HG03159 (cell line): ENCODE data around the gene PSG5.
"Not testable (repeated sequence)": the region's sequence is repeated elsewhere in the genome, so short reads cannot be mapped to it uniquely, and the experiment has no call there.

Experiments
- ATAC-seq: cut with Tn5 transposase; IDR thresholded peaks from one replicate; pipeline ENCODE4 v1.9.1; 2021; ENCODE audit warnings: mild to moderate bottlenecking, moderate library complexity; ENCODE audit not compliant: unreplicated experiment

PSG5 gene

GRCh38 chr19:43186311-43186935 lies at the start of gene PSG5:
Gene PSG5, minus strand, starts transcription at chr19:43186536. Its CDS starts 131 bp downstream, at chr19:43186405.
- not testable (repeated sequence) for ATAC-seq

GRCh38 chr19:43235686-43236085 lies 49.4 kb upstream of the PSG5 start:
- ATAC-seq = not testable (repeated sequence)

- no peak for ATAC-seq
Observed at GRCh38 chr19:43229315-43229714, 43.0 kb upstream of the PSG5 start.

- not testable (repeated sequence) for ATAC-seq
Observed at GRCh38 chr19:43228730-43229129, 42.4 kb upstream of the PSG5 start.

- ATAC-seq = not testable (repeated sequence)
Observed at GRCh38 chr19:43226986-43227385, 40.6 kb upstream of the PSG5 start.

GRCh38 chr19:43224855-43225253 lies 38.5 kb upstream of the PSG5 start:
- no peak for ATAC-seq

GRCh38 chr19:43224201-43224854 lies 38.0 kb upstream of the PSG5 start:
- not testable (repeated sequence) for ATAC-seq

- ATAC-seq = not testable (repeated sequence)
Observed at GRCh38 chr19:43221891-43222290, 35.6 kb upstream of the PSG5 start.

- ATAC-seq = not testable (repeated sequence)
Observed at GRCh38 chr19:43219136-43219535, 32.8 kb upstream of the PSG5 start.

- not testable (repeated sequence) for ATAC-seq
Observed at GRCh38 chr19:43215881-43216280, 29.5 kb upstream of the PSG5 start.

GRCh38 chr19:43207991-43208390 lies 21.7 kb upstream of the PSG5 start:
- no peak for ATAC-seq

- ATAC-seq = not testable (repeated sequence)
Observed at GRCh38 chr19:43207174-43207573, 20.8 kb upstream of the PSG5 start.

GRCh38 chr19:43205471-43206105 lies 19.3 kb upstream of the PSG5 start, which contains the start of gene PSG4:
Gene PSG4, minus strand, starts transcription at chr19:43205638. Its CDS starts 102 bp downstream, at chr19:43205536.
- ATAC-seq = not testable (repeated sequence)

- not testable (repeated sequence) for ATAC-seq
Observed at GRCh38 chr19:43203611-43204010, 17.3 kb upstream of the PSG5 start.

- ATAC-seq = not testable (repeated sequence)
Observed at GRCh38 chr19:43201891-43202290, 15.6 kb upstream of the PSG5 start.

- not testable (repeated sequence) for ATAC-seq
Observed at GRCh38 chr19:43201337-43201801, 15.0 kb upstream of the PSG5 start.

- not testable (repeated sequence) for ATAC-seq
Observed at GRCh38 chr19:43198686-43199419, 12.5 kb upstream of the PSG5 start.

- ATAC-seq = not testable (repeated sequence)
Observed at GRCh38 chr19:43197666-43198397, 11.5 kb upstream of the PSG5 start.

GRCh38 chr19:43194397-43194796 lies 8.1 kb upstream of the PSG5 start:
- ATAC-seq = not testable (repeated sequence)
